WI38 (cell line): ENCODE results near the gene TEKT4.
"Not testable (repeated sequence)": the region's sequence is repeated elsewhere in the genome, so short reads cannot be mapped to it uniquely, and the experiment has no call there.

Source experiments
- H3K4me3 ChIP-seq: 2 replicates; pipeline ENCODE4 v1.5.1; 2011; ENCODE audit warnings: low read depth, mild to moderate bottlenecking, control low read depth, low read length
- TF ChIP-seq, protein P1 (sequence below): IDR thresholded peaks from 2 replicates; pipeline ENCODE4 v1.5.1; 2012; ENCODE audit warnings: low read depth, mild to moderate bottlenecking, control low read depth, low read length

The TEKT4 gene

DNA sequence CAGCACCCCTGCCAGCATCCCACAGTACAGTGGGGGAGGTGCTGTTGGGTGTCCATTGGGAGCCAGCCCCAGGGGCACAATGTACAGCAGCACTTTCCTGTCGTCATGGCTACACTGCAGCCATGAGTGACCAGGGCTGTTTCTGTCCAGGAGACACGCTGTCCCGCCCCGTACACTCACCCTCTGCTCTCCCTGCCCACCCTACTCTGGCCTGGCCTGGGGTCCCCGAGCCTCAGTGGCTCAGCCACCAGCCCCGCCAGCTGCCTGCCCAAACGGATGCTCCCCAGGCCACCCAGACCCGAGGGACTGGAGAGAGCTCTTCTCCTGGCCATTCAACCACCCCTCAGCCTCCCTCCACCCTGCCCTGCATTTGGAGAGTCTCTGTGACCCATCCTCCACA is 9.3 kb downstream of the TEKT4 start:
- TF ChIP-seq, protein P1, sequence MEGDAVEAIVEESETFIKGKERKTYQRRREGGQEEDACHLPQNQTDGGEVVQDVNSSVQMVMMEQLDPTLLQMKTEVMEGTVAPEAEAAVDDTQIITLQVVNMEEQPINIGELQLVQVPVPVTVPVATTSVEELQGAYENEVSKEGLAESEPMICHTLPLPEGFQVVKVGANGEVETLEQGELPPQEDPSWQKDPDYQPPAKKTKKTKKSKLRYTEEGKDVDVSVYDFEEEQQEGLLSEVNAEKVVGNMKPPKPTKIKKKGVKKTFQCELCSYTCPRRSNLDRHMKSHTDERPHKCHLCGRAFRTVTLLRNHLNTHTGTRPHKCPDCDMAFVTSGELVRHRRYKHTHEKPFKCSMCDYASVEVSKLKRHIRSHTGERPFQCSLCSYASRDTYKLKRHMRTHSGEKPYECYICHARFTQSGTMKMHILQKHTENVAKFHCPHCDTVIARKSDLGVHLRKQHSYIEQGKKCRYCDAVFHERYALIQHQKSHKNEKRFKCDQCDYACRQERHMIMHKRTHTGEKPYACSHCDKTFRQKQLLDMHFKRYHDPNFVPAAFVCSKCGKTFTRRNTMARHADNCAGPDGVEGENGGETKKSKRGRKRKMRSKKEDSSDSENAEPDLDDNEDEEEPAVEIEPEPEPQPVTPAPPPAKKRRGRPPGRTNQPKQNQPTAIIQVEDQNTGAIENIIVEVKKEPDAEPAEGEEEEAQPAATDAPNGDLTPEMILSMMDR: no peak
- H3K4me3 ChIP-seq: no peak overlapping the region

DNA sequence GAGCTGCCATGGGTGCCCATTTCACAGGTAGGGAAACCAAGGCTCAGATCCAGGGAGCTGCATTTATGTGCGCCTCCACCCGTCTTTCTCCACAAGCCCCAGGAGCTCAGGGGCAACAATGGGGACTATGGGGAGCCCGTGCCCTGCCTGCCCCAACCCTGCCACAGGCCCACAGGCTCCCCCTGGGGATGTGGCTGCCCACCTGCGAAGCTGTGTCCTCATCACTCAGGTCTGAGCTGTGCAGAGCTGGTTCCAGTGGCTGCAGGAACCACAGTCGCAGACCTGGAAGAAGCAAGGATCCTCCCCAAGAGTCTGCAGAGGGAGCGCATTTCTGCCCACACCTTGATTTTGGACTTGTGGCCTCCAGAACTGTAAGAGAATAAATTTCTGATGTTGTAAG is 9.8 kb downstream of the TEKT4 start:
- no peak overlapping the region for H3K4me3 ChIP-seq
- TF ChIP-seq, protein P1: no peak

DNA sequence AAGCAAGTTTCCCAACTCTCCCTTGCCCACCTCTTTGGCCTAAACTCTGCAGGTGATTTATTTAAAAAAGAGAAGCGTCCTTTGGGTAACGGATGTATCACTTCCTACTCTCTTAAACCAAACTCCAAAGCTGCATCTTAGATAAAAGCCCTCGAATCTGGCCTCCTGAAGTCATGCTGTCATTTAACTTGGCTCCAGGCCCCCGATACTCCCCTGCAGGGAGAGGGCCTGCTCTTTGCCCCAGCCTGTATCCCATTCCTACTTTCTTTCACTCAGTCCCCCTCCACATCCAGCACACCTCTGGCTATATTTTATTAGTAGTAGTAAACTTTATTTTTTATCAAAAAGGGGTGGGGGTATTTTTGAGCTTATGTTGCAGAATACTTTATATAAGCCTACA is 19.0 kb downstream of the TEKT4 start:
- H3K4me3 ChIP-seq: no peak overlapping the region
- TF ChIP-seq, protein P1: no peak

DNA sequence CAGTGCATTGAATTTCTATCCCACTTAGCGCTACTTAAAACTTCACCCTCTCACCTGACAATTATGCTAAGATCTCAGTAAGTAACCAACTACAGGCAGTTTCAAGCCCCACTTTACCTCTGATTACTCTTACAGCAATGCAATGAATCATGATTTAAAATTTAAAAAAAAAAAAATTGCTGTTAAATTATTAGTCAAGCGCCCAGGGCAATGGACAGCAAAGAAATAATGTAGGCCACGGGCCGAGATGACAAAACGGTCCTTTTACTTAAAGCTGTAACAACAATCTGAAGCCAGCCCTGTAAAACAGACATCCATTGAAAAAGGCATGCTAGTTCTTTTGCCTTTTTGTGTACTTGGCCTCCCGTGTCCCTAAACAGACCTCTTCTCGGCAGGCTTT is 24.0 kb downstream of the TEKT4 start:
- H3K4me3 ChIP-seq: not testable (repeated sequence)

DNA sequence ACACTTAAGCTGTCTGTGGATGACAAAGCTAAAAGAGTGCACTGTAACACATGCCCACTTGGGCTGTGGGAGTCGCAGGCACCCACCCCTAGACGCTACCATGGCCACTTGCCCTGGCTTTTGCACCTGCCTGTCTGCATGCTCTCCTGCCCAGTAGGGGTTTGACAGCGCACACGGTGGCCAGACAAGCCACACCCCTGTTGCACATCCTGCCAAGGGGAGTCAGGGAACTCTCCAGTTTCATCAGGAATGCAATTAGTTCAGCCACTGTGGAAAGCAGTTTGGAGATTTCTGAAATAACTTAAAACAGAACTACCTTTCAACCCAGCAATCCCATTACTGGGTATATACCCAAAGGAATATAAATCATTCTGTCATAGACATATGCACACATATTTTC is 35.7 kb downstream of the TEKT4 start:
- not testable (repeated sequence) for H3K4me3 ChIP-seq

DNA sequence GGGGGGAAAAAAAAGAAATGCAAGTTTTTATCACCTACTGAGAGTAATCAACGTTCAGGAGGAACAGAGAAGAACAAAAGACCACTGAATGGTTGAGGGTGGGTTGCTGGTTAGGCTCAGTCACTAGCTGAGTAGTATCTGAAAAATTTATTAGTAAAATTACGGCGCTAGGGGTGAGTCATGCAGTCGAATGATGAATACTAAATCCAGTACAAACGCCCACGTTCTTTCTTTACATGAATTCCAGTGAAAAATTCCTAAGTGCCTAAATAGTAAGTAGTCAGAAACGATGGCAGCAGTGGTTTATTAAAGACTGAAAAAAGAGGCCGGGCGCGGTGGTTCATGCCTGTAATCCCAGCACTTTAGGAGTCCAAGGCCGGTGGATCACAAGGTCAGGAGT is 52.0 kb downstream of the TEKT4 start:
- TF ChIP-seq, protein P1: no peak
- no peak overlapping the region for H3K4me3 ChIP-seq

DNA sequence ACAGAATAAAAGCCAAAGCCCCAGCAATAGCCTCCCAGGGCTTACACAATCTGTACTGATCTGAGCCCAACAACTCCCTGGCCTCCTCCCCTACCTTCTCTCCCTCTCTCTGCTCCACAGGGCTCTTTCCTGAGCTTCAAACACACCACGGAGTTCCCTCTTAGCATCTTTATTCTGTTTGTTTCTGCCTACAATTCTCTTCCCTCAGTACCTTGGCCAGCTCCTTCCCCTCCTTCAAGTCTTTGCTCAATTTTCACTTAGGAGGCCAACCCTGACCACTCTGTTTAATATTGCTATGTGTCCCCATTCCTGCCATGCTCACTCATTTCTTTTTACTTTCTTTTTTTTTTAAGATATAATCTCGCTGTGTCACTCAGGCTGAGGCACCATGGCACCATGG is 53.8 kb downstream of the TEKT4 start:
- H3K4me3 ChIP-seq: not testable (repeated sequence)
